SW 1271 (cell line): ENCODE measurements around the gene HOXA3.

Experiments used
- DNase-seq, 2 experiments: peaks; one replicate each; lab custom pipeline; 2025; lab: John Stamatoyannopoulos, UW

HOXA3 gene

GRCh38 chr7:27143023-27143949 is 9.1 kb downstream of the HOXA3 start, which contains the start of gene HOXA5:
Gene HOXA5, minus strand, starts transcription at chr7:27143681. Its CDS starts 74 bp downstream, at chr7:27143607.
- peak in 1 of 2 experiments; percentile 68 for DNase-seq

DNA sequence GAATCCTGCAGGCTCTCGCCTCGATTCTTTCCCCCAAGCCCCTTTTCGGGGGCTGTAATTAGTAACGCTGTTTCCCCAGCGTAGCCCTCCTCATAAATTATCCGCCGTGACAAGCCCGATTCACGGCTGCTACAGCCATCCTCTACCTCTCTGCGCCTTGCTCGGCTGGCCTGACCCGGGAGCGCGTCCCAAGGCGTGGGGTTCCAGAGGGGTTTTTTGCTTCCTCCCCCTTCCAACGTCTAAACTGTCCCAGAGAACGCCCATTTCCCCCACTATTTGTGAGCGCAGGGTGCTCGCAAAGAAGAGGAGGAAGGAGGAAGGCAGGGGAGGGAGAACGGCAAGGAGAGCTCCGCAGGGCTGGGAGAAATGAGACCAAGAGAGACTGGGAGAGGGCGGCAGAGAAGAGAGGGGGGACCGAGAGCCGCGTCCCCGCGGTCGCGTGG is 9.8 kb downstream of the HOXA3 start:
- no peak for DNase-seq

DNA sequence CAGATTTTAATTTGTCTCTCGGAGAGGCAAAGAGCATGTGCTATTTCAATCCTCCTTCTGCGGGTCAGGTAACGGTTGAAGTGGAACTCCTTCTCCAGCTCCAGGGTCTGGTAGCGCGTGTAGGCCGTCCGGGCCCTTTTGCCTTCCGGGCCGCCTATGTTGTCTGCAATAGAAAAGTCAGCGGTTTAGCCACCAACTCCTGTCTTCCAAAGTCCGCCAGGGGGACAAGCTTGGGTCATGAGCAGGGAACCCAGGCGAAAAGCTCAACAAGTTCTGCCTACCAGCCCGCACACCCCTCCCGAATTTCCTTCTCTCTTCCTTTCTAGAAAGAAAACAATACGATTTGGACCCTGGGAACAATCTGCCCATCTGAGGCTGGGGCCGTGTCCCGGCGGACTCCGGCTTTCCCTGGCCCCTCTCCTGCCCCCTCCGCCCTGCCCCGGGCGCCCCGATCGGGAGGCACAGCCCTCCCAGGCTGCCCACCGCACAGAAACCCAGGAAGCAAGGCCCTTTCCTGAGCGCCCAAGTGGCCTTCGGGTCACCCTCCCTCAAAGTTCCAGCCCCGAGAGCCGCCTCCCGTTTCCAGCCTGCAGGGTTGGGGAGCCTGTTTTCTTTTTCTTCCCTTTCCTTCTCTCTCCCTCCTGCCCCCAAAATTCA is 10.3 kb downstream of the HOXA3 start:
- DNase-seq = no peak

DNA sequence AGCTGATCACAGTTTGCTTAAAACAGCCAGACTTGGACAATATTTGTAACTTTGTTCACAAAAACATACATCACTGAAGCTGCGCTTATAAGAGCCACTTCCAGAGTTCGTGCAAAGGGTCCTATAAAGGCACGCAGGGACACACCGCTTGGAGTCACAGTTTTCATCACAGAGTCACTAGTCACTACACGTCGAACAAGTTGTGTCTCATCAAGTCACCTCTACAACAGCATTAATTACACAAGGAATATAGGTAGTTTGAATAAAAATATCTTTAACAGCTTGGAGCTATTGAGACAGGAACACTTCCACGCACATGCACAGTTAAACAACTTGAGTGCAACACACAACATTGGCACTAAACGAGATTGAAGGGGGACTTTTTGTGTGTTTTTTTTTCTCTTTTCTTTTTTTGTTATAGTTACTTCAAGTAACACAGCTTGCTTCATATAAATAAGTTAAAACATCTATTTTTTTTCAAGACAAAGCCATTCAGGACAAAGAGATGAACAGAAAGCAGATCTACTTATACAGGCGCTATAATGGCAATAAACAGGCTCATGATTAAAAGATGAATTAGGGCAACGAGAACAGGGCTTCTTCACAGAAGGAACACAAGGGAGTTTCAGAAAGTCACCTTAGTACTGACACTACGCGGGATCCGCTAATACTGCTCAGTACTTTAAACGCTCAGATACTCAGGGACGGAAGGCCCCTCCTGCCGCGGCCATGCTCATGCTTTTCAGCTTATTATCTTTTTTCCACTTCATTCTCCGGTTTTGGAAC is 11.1 kb downstream of the HOXA3 start:
- no peak for DNase-seq

DNA sequence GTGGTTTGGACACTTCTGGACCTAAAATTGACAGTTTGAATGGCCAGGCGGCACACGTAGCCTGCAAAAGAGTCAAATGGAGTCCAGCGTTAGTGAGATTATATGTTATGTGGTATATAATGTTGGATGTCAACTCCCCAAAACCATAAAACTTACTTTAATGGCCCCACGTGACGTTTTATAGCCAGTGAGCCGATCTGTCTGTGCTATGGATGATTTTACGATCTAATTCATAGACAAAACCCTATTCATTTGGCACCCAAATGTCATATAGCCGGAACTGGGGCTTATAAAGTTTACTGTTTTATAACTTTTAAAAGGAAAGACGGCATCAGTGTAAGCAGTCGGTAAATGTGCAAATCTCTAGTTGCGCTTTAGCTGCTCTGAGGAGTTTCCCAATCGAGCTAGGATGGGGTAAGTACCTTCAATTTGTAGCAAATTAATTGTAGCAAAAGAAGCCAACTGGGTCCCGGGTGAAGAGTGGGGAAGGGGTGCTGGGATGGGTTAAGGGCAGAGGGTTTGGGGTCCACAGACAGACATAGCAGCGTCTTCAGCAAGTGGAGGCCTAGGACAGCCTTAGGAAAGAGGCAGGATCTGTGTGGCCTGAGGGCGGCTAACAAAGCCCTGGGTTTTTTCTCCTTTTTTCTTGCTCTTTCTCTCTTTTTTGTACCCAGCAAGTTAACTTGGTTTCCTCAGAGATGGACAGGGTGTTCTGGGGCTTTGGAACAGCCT is 12.1 kb downstream of the HOXA3 start:
- DNase-seq = no peak

- DNase-seq = no peak
Observed at GRCh38 chr7:27139334-27140125, 12.9 kb downstream of the HOXA3 start.

DNA sequence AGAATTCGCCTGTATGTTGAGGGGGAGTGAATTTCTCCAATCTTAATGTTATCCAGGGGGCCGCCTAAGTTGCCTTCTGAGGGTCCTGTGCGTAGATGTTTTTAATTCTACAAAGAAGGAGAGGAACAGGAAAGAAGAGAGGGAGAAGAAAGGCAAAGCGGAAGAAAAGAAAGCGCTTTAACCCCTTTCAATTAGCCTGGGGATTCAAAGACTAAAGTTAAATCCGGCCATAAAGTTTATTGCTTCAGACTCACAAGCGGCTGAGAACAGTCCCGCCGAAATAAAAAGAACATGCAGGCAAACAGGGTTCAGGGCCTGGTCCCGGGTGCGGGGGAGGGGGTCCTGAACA is 13.4 kb downstream of the HOXA3 start:
- no peak for DNase-seq

DNA sequence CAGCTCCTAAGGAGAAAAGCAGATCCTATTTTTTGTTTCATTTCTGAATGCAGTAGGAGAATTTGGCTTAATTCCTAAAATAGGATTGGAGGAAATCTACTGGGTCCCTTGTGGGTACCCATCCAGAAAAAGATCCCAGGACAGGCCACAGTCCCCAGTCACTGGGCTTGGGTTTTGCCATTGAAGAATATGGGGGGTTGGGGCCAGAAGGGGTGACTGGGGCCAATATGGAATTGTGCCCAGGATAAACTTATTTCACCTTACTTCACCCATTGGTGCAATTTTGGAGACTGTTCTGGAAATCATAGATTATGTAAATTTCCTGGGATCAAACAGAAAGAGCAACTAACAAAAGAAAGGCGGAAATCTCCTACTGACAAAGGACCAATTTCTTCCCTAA is 13.9 kb downstream of the HOXA3 start:
- no peak for DNase-seq

- no peak for DNase-seq
Observed at GRCh38 chr7:27137640-27138315, 14.6 kb downstream of the HOXA3 start.

- no peak for DNase-seq
Observed at GRCh38 chr7:27134392-27134791, 18.0 kb downstream of the HOXA3 start.

DNA sequence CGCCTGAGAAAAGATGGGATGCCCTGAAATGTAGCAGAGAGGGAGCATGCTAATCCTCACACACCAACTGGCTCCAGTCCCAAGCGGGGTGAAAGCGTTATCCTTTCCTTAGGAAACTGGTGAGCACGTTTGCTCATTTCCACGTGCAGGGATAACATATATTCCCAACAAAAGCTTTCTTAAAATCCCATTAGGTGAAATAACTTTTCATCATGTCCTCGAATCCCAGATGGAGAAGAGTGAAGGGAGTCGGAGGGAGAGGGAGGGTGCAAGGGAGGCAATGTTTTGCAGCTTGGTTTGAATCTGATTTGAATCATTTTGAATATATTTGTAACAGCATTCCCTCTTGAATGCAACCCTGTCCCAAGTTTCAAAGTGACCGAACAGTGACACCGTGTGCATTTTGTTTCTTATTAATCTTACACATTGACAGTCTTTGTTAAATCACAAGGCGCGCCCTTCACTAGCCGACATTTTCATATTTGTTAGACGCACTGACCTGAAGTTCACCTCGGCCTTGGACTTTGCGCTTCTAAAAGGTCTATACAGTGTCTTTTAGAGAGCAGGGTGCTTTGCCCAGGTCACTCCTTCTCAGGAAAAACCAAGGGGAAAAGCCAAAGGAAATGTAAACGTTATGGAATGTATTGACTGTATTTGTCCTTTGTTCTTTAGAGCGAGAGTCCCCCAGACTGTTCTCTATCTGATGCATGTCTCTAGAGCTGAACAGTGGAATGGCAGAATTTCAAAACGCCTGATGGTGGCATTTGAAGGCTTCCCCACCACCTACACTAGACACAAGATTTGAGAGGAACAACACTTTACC is 18.8 kb downstream of the HOXA3 start:
- no peak for DNase-seq

- no peak for DNase-seq
Observed at GRCh38 chr7:27132978-27133377, 19.4 kb downstream of the HOXA3 start.

- no peak for DNase-seq
Observed at GRCh38 chr7:27132214-27132613, 20.2 kb downstream of the HOXA3 start.

- no peak for DNase-seq
Observed at GRCh38 chr7:27131390-27131819, 21.0 kb downstream of the HOXA3 start.

DNA sequence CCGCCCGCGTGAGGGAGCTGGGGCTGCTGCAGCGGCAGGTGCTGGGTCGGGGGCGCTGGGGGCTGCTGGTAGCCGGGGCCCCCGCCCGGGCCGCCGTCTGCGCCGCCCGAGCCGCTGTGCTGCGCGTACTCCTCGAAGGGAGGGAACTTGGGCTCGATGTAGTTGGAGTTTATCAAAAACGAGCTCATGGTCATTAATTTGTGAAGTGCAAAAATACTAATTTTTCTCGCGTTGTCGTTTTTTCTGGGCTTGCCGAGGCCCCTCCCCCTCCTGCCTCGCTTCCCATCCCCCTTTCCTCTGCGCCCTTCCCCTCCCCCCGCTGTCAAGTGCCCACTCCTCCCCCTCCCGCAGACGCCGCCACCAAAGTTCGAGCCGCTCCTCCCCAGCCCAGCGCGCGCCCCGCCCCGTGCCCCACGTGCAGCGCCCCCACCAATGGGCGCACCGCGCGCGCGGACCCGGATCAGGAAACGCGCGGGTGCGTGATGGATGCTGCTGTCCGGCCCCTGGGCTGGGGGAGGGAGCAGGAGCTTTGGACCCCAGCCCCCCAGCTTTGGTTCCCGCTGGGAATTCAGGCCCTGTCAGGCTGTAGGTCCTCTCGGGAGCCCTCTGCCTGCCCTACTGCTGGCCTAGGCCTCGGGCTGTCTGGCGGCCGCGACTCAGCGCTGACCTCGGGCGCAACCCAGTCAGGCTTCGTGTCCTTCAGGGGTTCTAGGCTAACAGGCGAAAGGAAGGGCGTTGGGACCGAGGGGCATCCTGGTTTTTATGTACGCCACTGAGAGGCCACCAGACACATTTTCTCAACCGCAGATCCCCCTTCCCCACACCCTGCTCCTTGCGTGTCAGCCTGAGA is 21.6 kb downstream of the HOXA3 start, which contains the start of gene HOXA4:
Gene HOXA4 (minus strand): TSS at position 218 of the 850 bp plus-strand sequence. CDS start 24 bp downstream, at position 194.
- DNase-seq = peak; percentile 53 to 78

GRCh38 chr7:27129729-27130539 is 22.4 kb downstream of the HOXA3 start:
- DNase-seq = no peak
